ENCODE measurements around the gene BOK.
A peak's percentile ranks its signal among the peaks of the same experiment; 100 is the strongest.

Gene BOK

GRCh38 chr2:241540401-241540770, 18.2 kb upstream of the BOK start:
- FAIRE-seq (no peak), DNase-seq (ENCODE audit: insufficient read length, low spot score) (no peak)
- TF ChIP-seq CTCF (IDR thresholded peaks at IDR 0.05; ENCODE audit: insufficient read depth, missing control alignments) = no peak

GRCh38 chr2:241540771-241541561, 17.6 kb upstream of the BOK start:
- DNase-seq (ENCODE audit: insufficient read length, low spot score) (peak; percentile 87), FAIRE-seq (no peak)
- no peak for TF ChIP-seq CTCF (IDR thresholded peaks at IDR 0.05; ENCODE audit: insufficient read depth, missing control alignments)

DNA sequence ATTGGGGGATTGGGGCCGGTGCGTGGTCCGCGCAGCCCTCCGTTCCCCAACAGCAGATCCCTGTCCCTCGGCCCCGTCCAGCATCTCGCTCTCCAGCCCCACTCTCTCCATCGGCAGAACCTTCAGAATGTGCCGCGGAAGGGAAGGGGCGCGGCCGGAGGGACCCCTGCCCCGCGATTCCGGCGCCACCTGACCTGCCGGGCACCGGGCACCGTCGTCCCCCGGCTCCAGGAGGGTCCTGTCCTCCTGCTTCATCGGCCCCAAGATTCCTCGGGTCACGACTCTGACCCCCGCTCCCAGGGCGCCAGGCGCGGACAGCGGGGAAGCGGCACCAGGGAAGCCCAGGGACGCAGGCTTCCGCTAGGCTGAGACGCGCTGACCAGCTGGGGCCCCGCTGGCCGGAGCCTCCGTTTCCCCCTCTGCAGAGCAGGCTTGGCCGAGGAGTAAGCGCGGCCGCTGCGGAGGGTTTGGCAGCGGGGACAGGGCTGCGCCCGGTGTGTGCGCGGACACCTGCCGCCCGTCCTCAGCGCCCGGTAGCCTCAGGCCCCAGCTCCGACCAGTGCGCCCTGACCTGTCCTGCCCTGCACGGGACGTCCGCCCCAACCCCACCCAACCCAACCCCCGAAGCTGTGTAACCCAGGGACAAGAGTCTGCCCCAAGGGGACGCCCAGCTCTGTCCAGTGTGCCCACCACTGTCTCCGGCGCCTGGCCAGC, 16.8 kb upstream of the BOK start:
- no peak for TF ChIP-seq CTCF (IDR thresholded peaks at IDR 0.05; ENCODE audit: insufficient read depth, missing control alignments)
- no peak for FAIRE-seq
- DNase-seq (ENCODE audit: insufficient read length, low spot score) = no peak

- no peak for FAIRE-seq
- TF ChIP-seq CTCF (IDR thresholded peaks at IDR 0.05; ENCODE audit: insufficient read depth, missing control alignments) = no peak
- DNase-seq (ENCODE audit: insufficient read length, low spot score) = no peak
These were observed 16.3 kb upstream of the BOK start for GRCh38 chr2:241542278-241542605.

- FAIRE-seq = no peak
- no peak for TF ChIP-seq CTCF (IDR thresholded peaks at IDR 0.05; ENCODE audit: insufficient read depth, missing control alignments)
- no peak for DNase-seq (ENCODE audit: insufficient read length, low spot score)
These were observed 13.4 kb upstream of the BOK start for GRCh38 chr2:241545106-241545505.

- TF ChIP-seq CTCF (IDR thresholded peaks at IDR 0.05; ENCODE audit: insufficient read depth, missing control alignments) = no peak
- FAIRE-seq (no peak), DNase-seq (ENCODE audit: insufficient read length, low spot score) (no peak)
These were observed 12.7 kb upstream of the BOK start for GRCh38 chr2:241545523-241546473.
